HG03354 (cell line): ENCODE measurements around the gene KIF25.

Experiments
- ATAC-seq: cut with Tn5 transposase; IDR thresholded peaks from one replicate; pipeline ENCODE4 v1.9.1; 2021; ENCODE audit warnings: mild to moderate bottlenecking; ENCODE audit not compliant: unreplicated experiment, poor library complexity, severe bottlenecking

Gene KIF25

GRCh38 chr6:168093634-168094033 is 96.2 kb downstream of the KIF25 start:
- no peak for ATAC-seq
